Measurements from ENCODE around the gene TMEM26. TPM values are rescaled to one million over a fixed set of nuclear protein-coding genes. Genes with fewer than 3 reads are reported as not detected.

Gene TMEM26
- polyA plus RNA-seq, 2 of the 4 experiments (the other 2 are of a cell fraction), result 0.03 to 0.10 TPM

DNA sequence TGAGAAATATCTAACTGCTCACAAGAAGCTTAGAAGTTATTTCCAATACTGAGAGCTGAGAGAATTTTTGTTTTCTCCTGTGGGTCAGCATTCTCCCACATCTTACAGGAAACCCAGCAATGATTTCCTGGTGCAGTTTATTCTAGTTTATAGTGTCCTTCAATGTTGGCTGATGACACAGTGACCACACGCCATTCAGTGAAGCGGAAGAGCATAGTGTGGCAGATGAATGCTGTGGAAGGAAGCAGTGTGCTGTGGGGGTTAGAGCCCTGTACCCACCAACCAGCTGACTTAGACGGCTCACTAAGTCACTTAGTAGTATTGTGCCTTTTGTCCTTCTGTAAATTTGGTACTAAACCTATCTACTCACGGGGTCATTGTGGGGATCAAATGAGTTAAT, 1.4 kb upstream of the TMEM26 start (continued):
- TF ChIP-seq ESRRA (IDR thresholded peaks at IDR 0.05; ENCODE audit: borderline replicate concordance, low read length) (no peak), ZNF302 (CRISPR knock-in tag; IDR thresholded peaks at IDR 0.05) (no peak), BHLHE40 (IDR thresholded peaks at IDR 0.05; ENCODE audit: low read depth, low read length) (no peak), ZSCAN20 (CRISPR knock-in tag; IDR thresholded peaks at IDR 0.05) (no peak)

- no peak for ATAC-seq
- H3K4me1 ChIP-seq, result 0 out of 3 replicates have a peak, but pooled peaks cover 4% of the 10 kb centered on the region
- WGBS (ENCODE audit: missing lambda C conversion rate), result 95% methylated on average over 28 of the region's 28 CpGs
Measured at GRCh38 chr10:61452151-61452651, 980 bp downstream of the TMEM26 start.

More at GRCh38 chr10:61452151-61452651, 980 bp downstream of the TMEM26 start:
- ChIA-PET POLR2A (no interaction called here), CTCF (no interaction called here)
- no peak for FAIRE-seq
- no peak for DNase-seq (ENCODE audit: low read depth in 1 of 2, low spot score in 1 of 2)
- Histone ChIP-seq H3K4me2 (no peak overlapping the region; the same call in 2 of the 3 replicates), H3K27ac (no peak overlapping the region), H3K4me3 (no peak overlapping the region), H3K9me3 (no peaks in the 10 kb centered on the region)
- TF ChIP-seq CBX8 (IDR thresholded peaks at IDR 0.05) (no peak), NPAS2 (CRISPR knock-in tag; IDR thresholded peaks at IDR 0.05; ENCODE audit: borderline replicate concordance) (no peak), MAZ (IDR thresholded peaks at IDR 0.05; ENCODE audit: borderline replicate concordance, low read depth, low read length) (no peak), RAD21 (conservative IDR thresholded peaks at IDR 0.05 in 1 of 2, IDR thresholded peaks at IDR 0.05 in 1 of 2) (no peak), MAFK (IDR thresholded peaks at IDR 0.05; ENCODE audit: partially characterized antibody) (no peak), ZFP36 (IDR thresholded peaks at IDR 0.05; ENCODE audit: borderline replicate concordance, partially characterized antibody) (no peak), POLR2AphosphoS2 (conservative IDR thresholded peaks at IDR 0.05; ENCODE audit: low read length) (no peak), KDM1A (IDR thresholded peaks at IDR 0.05; ENCODE audit: low read depth) (no peak), HOXB13 (CRISPR knock-in tag; IDR thresholded peaks at IDR 0.05; ENCODE audit: low read depth) (no peak), BHLHE40 (IDR thresholded peaks at IDR 0.05; ENCODE audit: low read depth, low read length) (no peak), ESRRA (IDR thresholded peaks at IDR 0.05; ENCODE audit: borderline replicate concordance, low read length) (no peak), KDM5A (IDR thresholded peaks at IDR 0.05) (no peak), HOXB5 (CRISPR knock-in tag; IDR thresholded peaks at IDR 0.05) (no peak), ZNF302 (CRISPR knock-in tag; IDR thresholded peaks at IDR 0.05) (no peak), HMGXB4 (CRISPR knock-in tag; IDR thresholded peaks at IDR 0.05; ENCODE audit: borderline replicate concordance) (no peak), ELK1 (IDR thresholded peaks at IDR 0.05; ENCODE audit: low read depth, low read length) (no peak), HDAC2 (IDR thresholded peaks at IDR 0.05) (no peak)
- TF ChIP-seq, protein P1, sequence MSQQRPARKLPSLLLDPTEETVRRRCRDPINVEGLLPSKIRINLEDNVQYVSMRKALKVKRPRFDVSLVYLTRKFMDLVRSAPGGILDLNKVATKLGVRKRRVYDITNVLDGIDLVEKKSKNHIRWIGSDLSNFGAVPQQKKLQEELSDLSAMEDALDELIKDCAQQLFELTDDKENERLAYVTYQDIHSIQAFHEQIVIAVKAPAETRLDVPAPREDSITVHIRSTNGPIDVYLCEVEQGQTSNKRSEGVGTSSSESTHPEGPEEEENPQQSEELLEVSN (IDR thresholded peaks at IDR 0.05; ENCODE audit: borderline replicate concordance, low read depth), result no peak
- TF ChIP-seq, protein P2, sequence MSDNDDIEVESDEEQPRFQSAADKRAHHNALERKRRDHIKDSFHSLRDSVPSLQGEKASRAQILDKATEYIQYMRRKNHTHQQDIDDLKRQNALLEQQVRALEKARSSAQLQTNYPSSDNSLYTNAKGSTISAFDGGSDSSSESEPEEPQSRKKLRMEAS (IDR thresholded peaks at IDR 0.05), result no peak
- TF ChIP-seq, protein P3, sequence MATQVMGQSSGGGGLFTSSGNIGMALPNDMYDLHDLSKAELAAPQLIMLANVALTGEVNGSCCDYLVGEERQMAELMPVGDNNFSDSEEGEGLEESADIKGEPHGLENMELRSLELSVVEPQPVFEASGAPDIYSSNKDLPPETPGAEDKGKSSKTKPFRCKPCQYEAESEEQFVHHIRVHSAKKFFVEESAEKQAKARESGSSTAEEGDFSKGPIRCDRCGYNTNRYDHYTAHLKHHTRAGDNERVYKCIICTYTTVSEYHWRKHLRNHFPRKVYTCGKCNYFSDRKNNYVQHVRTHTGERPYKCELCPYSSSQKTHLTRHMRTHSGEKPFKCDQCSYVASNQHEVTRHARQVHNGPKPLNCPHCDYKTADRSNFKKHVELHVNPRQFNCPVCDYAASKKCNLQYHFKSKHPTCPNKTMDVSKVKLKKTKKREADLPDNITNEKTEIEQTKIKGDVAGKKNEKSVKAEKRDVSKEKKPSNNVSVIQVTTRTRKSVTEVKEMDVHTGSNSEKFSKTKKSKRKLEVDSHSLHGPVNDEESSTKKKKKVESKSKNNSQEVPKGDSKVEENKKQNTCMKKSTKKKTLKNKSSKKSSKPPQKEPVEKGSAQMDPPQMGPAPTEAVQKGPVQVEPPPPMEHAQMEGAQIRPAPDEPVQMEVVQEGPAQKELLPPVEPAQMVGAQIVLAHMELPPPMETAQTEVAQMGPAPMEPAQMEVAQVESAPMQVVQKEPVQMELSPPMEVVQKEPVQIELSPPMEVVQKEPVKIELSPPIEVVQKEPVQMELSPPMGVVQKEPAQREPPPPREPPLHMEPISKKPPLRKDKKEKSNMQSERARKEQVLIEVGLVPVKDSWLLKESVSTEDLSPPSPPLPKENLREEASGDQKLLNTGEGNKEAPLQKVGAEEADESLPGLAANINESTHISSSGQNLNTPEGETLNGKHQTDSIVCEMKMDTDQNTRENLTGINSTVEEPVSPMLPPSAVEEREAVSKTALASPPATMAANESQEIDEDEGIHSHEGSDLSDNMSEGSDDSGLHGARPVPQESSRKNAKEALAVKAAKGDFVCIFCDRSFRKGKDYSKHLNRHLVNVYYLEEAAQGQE (IDR thresholded peaks at IDR 0.05), result no peak
